H9 (cell line): ENCODE data around the gene ZNF469. TPM values are rescaled to one million over a fixed set of nuclear protein-coding genes. Genes with fewer than 3 reads are reported as not detected.

ENCODE experiments used
- DNase-seq: peaks from one replicate; pipeline ENCODE4 v3.0.0-alpha.2; 2017
- H2AFZ ChIP-seq: one replicate; pipeline ENCODE4 v1.6.1; 2013; ENCODE audit warnings: mild to moderate bottlenecking, low read length, control low read depth, moderate library complexity
- H2AK5ac ChIP-seq: 2 replicates; pipeline ENCODE4 v1.6.1; 2013; ENCODE audit warnings: low read length, control low read depth, mixed read lengths; ENCODE audit not compliant: insufficient read length
- H2BK120ac ChIP-seq: one replicate; pipeline ENCODE4 v1.6.1; 2013; ENCODE audit warnings: low read depth, mild to moderate bottlenecking, low read length, control low read depth, inconsistent platforms; ENCODE audit not compliant: poor library complexity, severe bottlenecking
- H2BK12ac ChIP-seq: 2 replicates; pipeline ENCODE4 v1.6.1; 2013; ENCODE audit warnings: low read length, control low read depth, mixed read lengths, low read depth; ENCODE audit not compliant: insufficient read length
- H2BK15ac ChIP-seq: 2 replicates; pipeline ENCODE4 v1.6.1; 2013; ENCODE audit warnings: low read depth, low read length, control low read depth
- H2BK20ac ChIP-seq: one replicate; pipeline ENCODE4 v1.6.1; 2013; ENCODE audit warnings: low read depth, mild to moderate bottlenecking, low read length, control low read depth, inconsistent platforms; ENCODE audit not compliant: poor library complexity, severe bottlenecking
- H2BK5ac ChIP-seq: 2 replicates; pipeline ENCODE4 v1.6.1; 2013; ENCODE audit warnings: low read length, control low read depth, mixed read lengths; ENCODE audit not compliant: insufficient read length
- H3K14ac ChIP-seq: 2 replicates; pipeline ENCODE4 v1.6.1; 2013; ENCODE audit warnings: low read length, control low read depth; ENCODE audit not compliant: insufficient read depth
- H3K18ac ChIP-seq: 2 replicates; pipeline ENCODE4 v1.6.1; 2013; ENCODE audit warnings: low read depth, mild to moderate bottlenecking, mixed read lengths, low read length, control low read depth; ENCODE audit not compliant: insufficient read length
- H3K23ac ChIP-seq: 2 replicates; pipeline ENCODE4 v1.6.1; 2013; ENCODE audit warnings: low read length, control low read depth, mixed read lengths, low read depth; ENCODE audit not compliant: insufficient read length
- H3K23me2 ChIP-seq: 2 replicates; pipeline ENCODE4 v1.6.1; 2013; ENCODE audit warnings: low read depth, mild to moderate bottlenecking, mixed read lengths, low read length, control low read depth; ENCODE audit not compliant: insufficient read length, poor library complexity, severe bottlenecking
- H3K27ac ChIP-seq: 2 replicates; pipeline ENCODE4 v1.5.1; 2013; ENCODE audit warnings: low read length, control low read depth, mixed read lengths, low read depth; ENCODE audit not compliant: insufficient read length
- H3K27me3 ChIP-seq: 2 replicates; pipeline ENCODE4 v1.6.1; 2013; ENCODE audit warnings: low read length, control low read depth, inconsistent platforms; ENCODE audit not compliant: insufficient read depth
- H3K4ac ChIP-seq: 2 replicates; pipeline ENCODE4 v1.6.1; 2013; ENCODE audit warnings: low read depth, mild to moderate bottlenecking, control low read depth, inconsistent platforms, low read length, moderate library complexity
- H3K4me1 ChIP-seq: 2 replicates; pipeline ENCODE4 v1.6.1; 2013; ENCODE audit warnings: low read length, control low read depth, inconsistent platforms; ENCODE audit not compliant: insufficient read depth
- H3K4me2 ChIP-seq: 2 replicates; pipeline ENCODE4 v1.6.1; 2013; ENCODE audit warnings: low read length, control low read depth, mixed read lengths; ENCODE audit not compliant: insufficient read length, insufficient read depth
- H3K56ac ChIP-seq: 2 replicates; pipeline ENCODE4 v1.6.1; 2013; ENCODE audit warnings: low read depth, mild to moderate bottlenecking, mixed read lengths, low read length, control low read depth; ENCODE audit not compliant: insufficient read length
- H3K79me1 ChIP-seq: 2 replicates; pipeline ENCODE4 v1.6.1; 2013; ENCODE audit warnings: low read depth, mild to moderate bottlenecking, moderate library complexity, low read length, control low read depth, inconsistent platforms; ENCODE audit not compliant: insufficient read depth, poor library complexity, severe bottlenecking
- H3K79me2 ChIP-seq: 2 replicates; pipeline ENCODE4 v1.6.1; 2013; ENCODE audit warnings: low read length, control low read depth, inconsistent platforms; ENCODE audit not compliant: insufficient read depth
- H3K9ac ChIP-seq: 2 replicates; pipeline ENCODE4 v1.6.1; 2013; ENCODE audit warnings: low read length, control low read depth, mixed read lengths; ENCODE audit not compliant: insufficient read length; ENCODE audit errors: extremely low read depth
- H3K9me3 ChIP-seq: one replicate; pipeline ENCODE4 v1.6.1; 2013; ENCODE audit warnings: low read depth, low read length, inconsistent platforms; ENCODE audit not compliant: control insufficient read depth
- H3T11ph ChIP-seq: one replicate; pipeline ENCODE4 v1.6.1; 2013; ENCODE audit warnings: mild to moderate bottlenecking, low read length, control low read depth, inconsistent platforms
- H4K20me1 ChIP-seq: one replicate; pipeline ENCODE4 v1.6.1; 2013; ENCODE audit not compliant: control insufficient read depth, insufficient read length, insufficient read depth
- H4K5ac ChIP-seq: 2 replicates; pipeline ENCODE4 v1.6.1; 2013; ENCODE audit warnings: low read depth, mild to moderate bottlenecking, mixed read lengths, low read length, control low read depth; ENCODE audit not compliant: insufficient read length
- H4K8ac ChIP-seq: replicated peaks from 2 replicates; pipeline ENCODE4 v1.6.1; 2013; ENCODE audit warnings: low read length, control low read depth, mixed read lengths, low read depth; ENCODE audit not compliant: insufficient read length
- H4K91ac ChIP-seq: 2 replicates; pipeline ENCODE4 v1.6.1; 2013; ENCODE audit warnings: low read depth, mild to moderate bottlenecking, moderate library complexity, mixed read lengths, low read length, control low read depth; ENCODE audit not compliant: insufficient read length
- H3K27ac Mint-ChIP-seq, 3 experiments: 2 replicates in 2 of 3; 3 replicates in 1 of 3; pipeline ENCODE4 v1.8.0; 2020 to 2021; ENCODE audit warnings: mixed read lengths in 3 of 3, mild to moderate bottlenecking in 1 of 3, moderate library complexity in 1 of 3
- H3K27me3 Mint-ChIP-seq: 2 replicates; pipeline ENCODE4 v1.8.0; 2021; ENCODE audit warnings: low read depth, mild to moderate bottlenecking, moderate library complexity, mixed read lengths
- H3K36me3 Mint-ChIP-seq, 3 experiments: 2 replicates in 2 of 3; 3 replicates in 1 of 3; pipeline ENCODE4 v1.8.0; 2020 to 2021; ENCODE audit warnings: low read depth in 3 of 3, mixed read lengths in 3 of 3; ENCODE audit not compliant: insufficient read depth in 1 of 3
- H3K4me1 Mint-ChIP-seq, 2 experiments: 2 replicates each; pipeline ENCODE4 v1.8.0; 2020; ENCODE audit warnings: mixed read lengths in 2 of 2
- H3K4me3 Mint-ChIP-seq, 2 experiments: 2 replicates in 1 of 2; 3 replicates in 1 of 2; pipeline ENCODE4 v1.8.0; 2020 to 2021; ENCODE audit warnings: mild to moderate bottlenecking in 2 of 2, mixed read lengths in 2 of 2, moderate library complexity in 1 of 2
- H3K9me3 Mint-ChIP-seq, 2 experiments: 2 replicates in 1 of 2; 3 replicates in 1 of 2; pipeline ENCODE4 v1.8.0; 2020; ENCODE audit warnings: mild to moderate bottlenecking in 2 of 2, mixed read lengths in 2 of 2, moderate library complexity in 1 of 2
- WGBS: extraction: QIAGEN DNeasy Blood & Tissue Kit; methylation state at CpG from one replicate; pipeline ENCODE4 v1.1.7; 2013; ENCODE audit warnings: missing lambda C conversion rate, low lambda C conversion rate, mixed read lengths; ENCODE audit not compliant: insufficient read length; ENCODE audit errors: extremely low coverage; 5-methylcytosine and 5-hydroxymethylcytosine counted together
- total RNA-seq: library from RNA; stranded (reverse); gene quantifications from 2 replicates; pipeline ENCODE4 v1.2.1, GENCODE V29; 2021
- TF ChIP-seq, protein P1 (sequence below): fragments of 200-600 bp; sonication (generic); conservative IDR thresholded peaks from 3 replicates; pipeline ENCODE4 v1.8.0; 2021; ENCODE audit warnings: antibody characterized with exemption, mild to moderate bottlenecking

The ZNF469 gene
- total RNA-seq, 1 experiment from 2014 or later = 4.4 TPM

DNA sequence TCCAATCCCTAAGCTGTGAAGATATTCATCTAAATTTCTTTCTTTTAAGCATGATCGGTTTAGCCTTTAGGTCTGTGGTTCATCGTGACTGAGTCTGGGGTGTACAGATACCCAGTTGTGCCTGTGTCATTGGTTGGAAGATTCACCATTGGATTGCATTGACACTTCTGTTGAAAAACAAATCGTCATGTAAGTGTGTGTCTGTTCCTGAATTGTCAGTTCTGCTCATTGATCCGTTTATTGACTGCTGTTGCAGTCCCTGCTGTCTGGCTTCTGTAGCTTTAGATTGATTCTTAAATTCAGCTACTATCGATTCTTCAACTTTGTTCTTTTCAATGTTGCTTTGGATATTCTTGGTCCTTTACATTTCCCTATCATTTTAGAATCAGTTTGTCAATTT is 21.0 kb upstream of the ZNF469 start:
- Histone ChIP-seq H3K56ac (no peak overlapping the region), H3K9ac (no peak overlapping the region), H3K23me2 (no peaks in the 10 kb centered on the region), H4K8ac (no peak overlapping the region), H3K14ac (no peak overlapping the region), H3K79me1 (no peaks in the 10 kb centered on the region), H4K5ac (no peak overlapping the region), H2AK5ac (no peak overlapping the region), H2AFZ (no peak overlapping the region), H2BK15ac (no peak overlapping the region), H3K79me2 (no peaks in the 10 kb centered on the region), H3K18ac (no peak overlapping the region), H3K27me3 (no peaks in the 10 kb centered on the region), H3K4me2 (no peak overlapping the region), H3K23ac (no peak overlapping the region), H2BK20ac (no peak overlapping the region), H4K20me1 (no peaks in the 10 kb centered on the region), H3K4me1 (no peaks in the 10 kb centered on the region), H2BK120ac (no peak overlapping the region), H3K27ac (no peak overlapping the region), H3T11ph (no peak overlapping the region), H3K9me3 (no peaks in the 10 kb centered on the region), H2BK5ac (no peak overlapping the region), H4K91ac (no peak overlapping the region), H3K4ac (no peak overlapping the region), H2BK12ac (no peak overlapping the region)
- H3K27me3 Mint-ChIP-seq = peaks cover 16% of the 10 kb centered on the region
- TF ChIP-seq, protein P1, sequence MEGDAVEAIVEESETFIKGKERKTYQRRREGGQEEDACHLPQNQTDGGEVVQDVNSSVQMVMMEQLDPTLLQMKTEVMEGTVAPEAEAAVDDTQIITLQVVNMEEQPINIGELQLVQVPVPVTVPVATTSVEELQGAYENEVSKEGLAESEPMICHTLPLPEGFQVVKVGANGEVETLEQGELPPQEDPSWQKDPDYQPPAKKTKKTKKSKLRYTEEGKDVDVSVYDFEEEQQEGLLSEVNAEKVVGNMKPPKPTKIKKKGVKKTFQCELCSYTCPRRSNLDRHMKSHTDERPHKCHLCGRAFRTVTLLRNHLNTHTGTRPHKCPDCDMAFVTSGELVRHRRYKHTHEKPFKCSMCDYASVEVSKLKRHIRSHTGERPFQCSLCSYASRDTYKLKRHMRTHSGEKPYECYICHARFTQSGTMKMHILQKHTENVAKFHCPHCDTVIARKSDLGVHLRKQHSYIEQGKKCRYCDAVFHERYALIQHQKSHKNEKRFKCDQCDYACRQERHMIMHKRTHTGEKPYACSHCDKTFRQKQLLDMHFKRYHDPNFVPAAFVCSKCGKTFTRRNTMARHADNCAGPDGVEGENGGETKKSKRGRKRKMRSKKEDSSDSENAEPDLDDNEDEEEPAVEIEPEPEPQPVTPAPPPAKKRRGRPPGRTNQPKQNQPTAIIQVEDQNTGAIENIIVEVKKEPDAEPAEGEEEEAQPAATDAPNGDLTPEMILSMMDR = no peak
- H3K4me3 Mint-ChIP-seq = no peak overlapping the region
- peaks cover 0 to 6% (median 4%) of the 10 kb centered on the region in 3 experiments; a peak in 4 of 7 replicates for H3K36me3 Mint-ChIP-seq
- no peak overlapping the region for H3K27ac Mint-ChIP-seq
- H3K4me1 Mint-ChIP-seq = peaks cover 9 to 16% of the 10 kb centered on the region in 2 experiments
- no CpG with 5 or more reads among the region's 5 CpGs for WGBS
- peaks cover 22 to 35% of the 10 kb centered on the region in 2 experiments for H3K9me3 Mint-ChIP-seq
- no peak for DNase-seq
